ENCODE measurements around the gene PDP2. TPM values are rescaled to one million over a fixed set of nuclear protein-coding genes. Genes with fewer than 3 reads are reported as not detected.
A peak's percentile ranks its signal among the peaks of the same experiment; 100 is the strongest.

The PDP2 gene, protein sequence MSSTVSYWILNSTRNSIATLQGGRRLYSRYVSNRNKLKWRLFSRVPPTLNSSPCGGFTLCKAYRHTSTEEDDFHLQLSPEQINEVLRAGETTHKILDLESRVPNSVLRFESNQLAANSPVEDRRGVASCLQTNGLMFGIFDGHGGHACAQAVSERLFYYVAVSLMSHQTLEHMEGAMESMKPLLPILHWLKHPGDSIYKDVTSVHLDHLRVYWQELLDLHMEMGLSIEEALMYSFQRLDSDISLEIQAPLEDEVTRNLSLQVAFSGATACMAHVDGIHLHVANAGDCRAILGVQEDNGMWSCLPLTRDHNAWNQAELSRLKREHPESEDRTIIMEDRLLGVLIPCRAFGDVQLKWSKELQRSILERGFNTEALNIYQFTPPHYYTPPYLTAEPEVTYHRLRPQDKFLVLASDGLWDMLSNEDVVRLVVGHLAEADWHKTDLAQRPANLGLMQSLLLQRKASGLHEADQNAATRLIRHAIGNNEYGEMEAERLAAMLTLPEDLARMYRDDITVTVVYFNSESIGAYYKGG
- total RNA-seq (2014; rRNA removed; shearing (Covaris generic)): 9.8 and 20.3 TPM in 2 replicates

DNA sequence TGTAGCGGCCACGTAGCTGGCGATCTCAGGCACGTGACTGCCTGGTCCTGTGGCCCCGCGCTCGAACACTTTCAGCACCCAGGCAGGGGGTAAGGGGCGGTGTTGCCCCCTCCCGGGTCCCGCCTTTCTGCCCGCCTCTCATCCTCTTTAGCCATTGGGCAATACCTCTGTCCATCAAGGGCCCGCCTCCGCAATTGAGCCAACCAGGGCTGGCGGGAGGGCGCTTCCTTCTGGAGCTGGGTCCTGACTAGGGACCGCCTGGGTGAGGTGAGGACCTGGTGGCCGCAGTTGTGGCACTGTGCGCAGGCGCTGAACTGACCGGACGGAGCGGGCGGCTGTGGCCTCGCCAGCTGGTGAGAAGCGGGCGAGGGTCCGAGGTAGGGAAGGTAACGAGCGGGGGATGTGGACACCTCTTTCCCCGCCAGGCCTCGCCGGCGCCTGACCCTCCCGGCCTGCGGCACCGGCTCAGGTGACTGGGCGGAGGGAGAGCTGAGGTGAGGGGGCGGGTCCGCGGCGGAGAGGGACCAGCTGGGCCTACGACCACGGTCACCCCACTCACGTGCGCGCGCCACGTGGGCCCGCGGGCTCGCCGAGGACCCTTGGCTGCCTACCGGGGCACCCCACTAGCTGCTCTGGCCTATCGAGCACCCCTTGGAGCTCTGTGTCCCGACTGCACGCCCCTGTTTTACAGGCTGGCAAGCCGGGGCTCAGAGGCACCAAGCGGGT lies at the start of gene PDP2:
Gene PDP2 (plus strand): TSS at position 228 of the 726 bp plus-strand sequence. CDS start 3,770 bp downstream, outside the sequence.
- peak; percentile 90 for DNase-seq (ENCODE audit: low spot score)

DNA sequence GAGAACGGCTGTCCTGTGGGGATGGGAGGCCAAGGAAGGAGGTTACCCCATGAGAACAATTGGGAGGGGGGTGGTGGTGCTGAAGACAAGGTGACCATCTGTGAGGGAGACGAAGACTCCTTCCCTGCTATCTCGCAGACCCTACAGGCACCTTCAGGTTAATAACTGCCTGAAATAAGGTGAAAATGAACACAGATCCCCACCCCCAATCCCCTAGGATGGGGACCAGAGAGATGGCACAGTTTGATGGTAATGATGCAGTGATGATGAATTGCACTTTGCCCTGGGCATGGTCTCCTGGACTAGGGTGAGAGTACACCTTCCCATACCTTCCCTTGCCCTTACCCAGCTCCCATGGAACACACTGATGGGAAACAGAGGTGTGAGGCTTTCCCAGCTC lies 48.1 kb upstream of the PDP2 start:
- DNase-seq (ENCODE audit: low spot score): no peak

GRCh38 chr16:66832661-66833305 lies 47.5 kb upstream of the PDP2 start:
- peak; percentile 39 for DNase-seq (ENCODE audit: low spot score)

GRCh38 chr16:66834746-66835145 lies 45.6 kb upstream of the PDP2 start:
- no peak for DNase-seq (ENCODE audit: low spot score)

DNA sequence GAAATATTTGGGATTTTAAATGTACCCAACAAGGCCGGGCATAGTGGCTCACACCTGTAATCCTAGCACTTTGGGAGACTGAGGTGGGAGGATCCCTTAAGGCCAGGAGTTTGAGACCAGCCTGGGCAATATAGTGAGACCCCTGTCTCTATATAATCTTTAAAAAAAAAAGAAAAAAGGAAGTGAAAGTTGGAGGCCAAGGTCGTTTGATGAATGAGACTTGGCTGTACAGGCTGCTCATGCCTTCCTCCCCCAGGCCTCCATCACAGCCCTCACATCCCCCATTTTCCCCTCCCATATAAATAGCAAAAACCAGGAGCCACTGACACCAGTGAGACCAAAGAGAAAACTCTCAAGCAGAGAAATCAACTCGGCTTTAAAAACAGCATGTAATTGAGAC lies 39.4 kb upstream of the PDP2 start:
- no peak for DNase-seq (ENCODE audit: low spot score)

- no peak for DNase-seq (ENCODE audit: low spot score)
Observed at GRCh38 chr16:66841366-66841765, 38.9 kb upstream of the PDP2 start.

- no peak for DNase-seq (ENCODE audit: low spot score)
Observed at GRCh38 chr16:66842765-66843164, 37.5 kb upstream of the PDP2 start.

- no peak for DNase-seq (ENCODE audit: low spot score)
Observed at GRCh38 chr16:66843191-66843590, 37.1 kb upstream of the PDP2 start.

DNA sequence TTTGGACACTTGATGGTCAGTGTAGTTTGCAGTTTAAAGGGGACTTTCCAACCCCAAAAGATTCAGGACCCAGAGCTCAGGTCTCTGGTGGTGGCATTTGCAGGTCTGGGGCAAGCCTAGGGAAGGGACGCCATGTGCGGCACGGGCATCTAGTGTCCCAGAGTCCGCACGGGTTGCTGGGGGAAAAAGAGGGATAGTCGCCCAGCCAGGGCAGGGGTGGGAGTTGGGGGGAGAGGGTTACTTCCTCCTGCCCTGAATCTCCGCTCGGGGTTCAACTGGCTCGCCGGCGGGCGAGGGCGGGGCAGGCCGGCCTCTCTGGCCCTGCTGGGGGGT lies 36.3 kb upstream of the PDP2 start:
- no peak for DNase-seq (ENCODE audit: low spot score)

- no peak for DNase-seq (ENCODE audit: low spot score)
Observed at GRCh38 chr16:66844342-66845079, 35.8 kb upstream of the PDP2 start, which contains the start of gene CA7. TSS of gene CA7 (plus strand) at chr16:66844414. CDS start at chr16:66844488, 74 bp downstream.

GRCh38 chr16:66845080-66845410 lies 35.3 kb upstream of the PDP2 start:
- no peak for DNase-seq (ENCODE audit: low spot score)

GRCh38 chr16:66845791-66846221 lies 34.5 kb upstream of the PDP2 start:
- no peak for DNase-seq (ENCODE audit: low spot score)

- no peak for DNase-seq (ENCODE audit: low spot score)
Observed at GRCh38 chr16:66846266-66846665, 34.0 kb upstream of the PDP2 start.

DNA sequence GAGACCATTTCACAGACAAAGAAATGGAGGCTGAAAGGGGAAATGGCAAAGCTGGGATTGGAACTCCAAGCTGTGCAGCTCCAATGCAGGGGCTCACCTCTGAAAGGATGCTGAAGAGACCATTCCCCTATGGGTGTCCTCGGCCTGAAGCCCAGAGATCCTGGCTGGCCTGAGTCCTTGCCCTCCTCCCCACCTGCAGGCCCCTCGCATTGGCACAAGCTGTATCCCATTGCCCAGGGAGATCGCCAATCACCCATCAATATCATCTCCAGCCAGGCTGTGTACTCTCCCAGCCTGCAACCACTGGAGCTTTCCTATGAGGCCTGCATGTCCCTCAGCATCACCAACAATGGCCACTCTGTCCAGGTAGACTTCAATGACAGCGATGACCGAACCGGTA lies 33.5 kb upstream of the PDP2 start:
- no peak for DNase-seq (ENCODE audit: low spot score)

GRCh38 chr16:66847533-66848067 lies 32.7 kb upstream of the PDP2 start:
- no peak for DNase-seq (ENCODE audit: low spot score)

- DNase-seq (ENCODE audit: low spot score): no peak
Observed at GRCh38 chr16:66848172-66848571, 32.1 kb upstream of the PDP2 start.

- no peak for DNase-seq (ENCODE audit: low spot score)
Observed at GRCh38 chr16:66849021-66849420, 31.3 kb upstream of the PDP2 start.

GRCh38 chr16:66849549-66849948 lies 30.8 kb upstream of the PDP2 start:
- DNase-seq (ENCODE audit: low spot score): no peak

- no peak for DNase-seq (ENCODE audit: low spot score)
Observed at GRCh38 chr16:66850115-66850815, 30.1 kb upstream of the PDP2 start.

- no peak for DNase-seq (ENCODE audit: low spot score)
Observed at GRCh38 chr16:66851166-66851964, 28.9 kb upstream of the PDP2 start.
